Skeletal muscle tissue (tissue), 4 donors: Measurements from ENCODE around the gene PCSK6. TPM values are rescaled to one million over a fixed set of nuclear protein-coding genes. Genes with fewer than 3 reads are reported as not detected.

ENCODE experiments used
- H3K27ac ChIP-seq: one replicate; pipeline ENCODE4 v1.7.0; 2013; ENCODE audit warnings: mild to moderate bottlenecking, low read depth, low read length, inconsistent platforms
- H3K27me3 ChIP-seq, 3 donors: one replicate each; pipeline ENCODE4 v1.7.0; 2013; ENCODE audit warnings: low read length in 3 of 3; ENCODE audit not compliant: control insufficient read depth in 3 of 3, insufficient read depth in 3 of 3
- H3K36me3 ChIP-seq, 3 donors: one replicate each; pipeline ENCODE4 v1.7.0; 2013; ENCODE audit warnings: low read length in 3 of 3; ENCODE audit not compliant: control insufficient read depth in 3 of 3, insufficient read depth in 3 of 3
- H3K4me1 ChIP-seq, 3 donors: one replicate each; pipeline ENCODE4 v1.7.0; 2013; ENCODE audit warnings: low read length in 3 of 3, mild to moderate bottlenecking in 3 of 3; ENCODE audit not compliant: control insufficient read depth in 3 of 3, insufficient read depth in 3 of 3
- H3K4me3 ChIP-seq, 3 donors: one replicate each; pipeline ENCODE4 v1.7.0; 2013; ENCODE audit warnings: low read length in 3 of 3
- H3K9ac ChIP-seq, 3 donors: one replicate each; pipeline ENCODE4 v1.7.0; 2013; ENCODE audit warnings: low read length in 3 of 3, mild to moderate bottlenecking in 3 of 3, moderate library complexity in 2 of 3, low read depth in 1 of 3
- H3K9me3 ChIP-seq, 3 donors: one replicate each; pipeline ENCODE4 v1.7.0; 2013; ENCODE audit warnings: low read length in 3 of 3; ENCODE audit not compliant: control insufficient read depth in 3 of 3
- total RNA-seq: library from RNA; depleted of rRNA; stranded (reverse); fragments of >200 nt; gene quantifications from one replicate; pipeline ENCODE4 v1.2.3, GENCODE V29; 2014
- donor health status: Osteomylitis.

Gene PCSK6
- total RNA-seq, 1 donor from 2014 or later: 11.5 TPM

GRCh38 chr15:101476756-101477155, 12.8 kb downstream of the PCSK6 start:
- Histone ChIP-seq H3K27me3 (no peaks in the 10 kb centered on the region), H3K27ac (no peak overlapping the region), H3K9ac (no peak overlapping the region), H3K4me1 (peaks cover under 1 to 13% (median 10%) of the 10 kb centered on the region in 3 donors), H3K36me3 (no peaks in the 10 kb centered on the region), H3K9me3 (no peaks in the 10 kb centered on the region), H3K4me3 (no peak overlapping the region)

DNA sequence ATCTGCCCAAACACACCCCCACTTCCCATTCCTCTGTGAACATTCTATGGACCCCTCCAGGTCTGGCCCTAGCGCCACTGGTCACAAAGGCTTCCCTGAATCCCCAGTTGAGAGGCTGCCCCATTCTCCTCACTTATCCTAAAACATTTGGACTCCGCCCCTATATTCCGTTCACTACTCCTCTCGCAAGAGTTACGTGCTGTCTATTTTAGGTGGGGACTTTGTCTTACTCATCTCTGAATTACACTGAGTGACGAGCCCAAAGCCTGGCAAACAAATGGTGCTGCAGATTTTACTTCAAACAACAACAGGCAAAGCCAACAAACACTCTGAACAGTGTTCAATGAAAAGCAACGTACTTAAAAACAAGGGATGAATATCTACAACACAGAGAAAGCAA, 14.5 kb downstream of the PCSK6 start:
- no peak overlapping the region for H3K27ac ChIP-seq
- no peak overlapping the region for H3K9ac ChIP-seq
- H3K27me3 ChIP-seq: no peaks in the 10 kb centered on the region
- peaks cover 5 to 11% (median 7%) of the 10 kb centered on the region in 3 donors for H3K4me1 ChIP-seq
- no peaks in the 10 kb centered on the region for H3K36me3 ChIP-seq
- no peaks in the 10 kb centered on the region for H3K9me3 ChIP-seq
- no peak overlapping the region for H3K4me3 ChIP-seq

DNA sequence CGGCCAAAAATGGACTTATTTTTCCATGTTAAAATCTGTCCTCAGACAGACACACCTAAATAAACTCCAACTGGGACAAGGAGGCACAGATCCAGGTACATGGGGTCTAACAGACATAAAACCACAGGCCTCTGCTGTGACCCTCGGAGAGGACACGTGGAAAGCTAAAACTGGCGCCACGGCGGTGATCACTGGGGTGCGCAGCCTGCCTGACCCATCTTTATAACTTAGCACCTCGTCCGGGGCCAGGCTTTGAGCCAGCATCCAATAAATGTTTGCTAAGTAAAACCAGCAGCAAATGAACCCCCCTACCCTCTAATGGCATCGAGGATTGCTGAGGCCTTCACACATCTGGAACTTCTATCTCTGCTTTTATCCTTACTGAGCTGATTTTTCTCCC, 15.3 kb downstream of the PCSK6 start:
- Histone ChIP-seq H3K27ac (no peak overlapping the region), H3K4me1 (peaks cover 5 to 14% (median 11%) of the 10 kb centered on the region in 3 donors), H3K27me3 (no peaks in the 10 kb centered on the region), H3K36me3 (no peaks in the 10 kb centered on the region), H3K9me3 (no peaks in the 10 kb centered on the region), H3K9ac (no peak overlapping the region), H3K4me3 (no peak overlapping the region)

- no peak overlapping the region for H3K9ac ChIP-seq
- peaks cover 0 to 12% (median 5%) of the 10 kb centered on the region in 3 donors for H3K4me1 ChIP-seq
- no peaks in the 10 kb centered on the region for H3K27me3 ChIP-seq
- no peak overlapping the region for H3K4me3 ChIP-seq
- H3K27ac ChIP-seq: no peak overlapping the region
- H3K9me3 ChIP-seq: no peaks in the 10 kb centered on the region
- no peaks in the 10 kb centered on the region for H3K36me3 ChIP-seq
Observed at GRCh38 chr15:101472033-101472432, 17.5 kb downstream of the PCSK6 start.

DNA sequence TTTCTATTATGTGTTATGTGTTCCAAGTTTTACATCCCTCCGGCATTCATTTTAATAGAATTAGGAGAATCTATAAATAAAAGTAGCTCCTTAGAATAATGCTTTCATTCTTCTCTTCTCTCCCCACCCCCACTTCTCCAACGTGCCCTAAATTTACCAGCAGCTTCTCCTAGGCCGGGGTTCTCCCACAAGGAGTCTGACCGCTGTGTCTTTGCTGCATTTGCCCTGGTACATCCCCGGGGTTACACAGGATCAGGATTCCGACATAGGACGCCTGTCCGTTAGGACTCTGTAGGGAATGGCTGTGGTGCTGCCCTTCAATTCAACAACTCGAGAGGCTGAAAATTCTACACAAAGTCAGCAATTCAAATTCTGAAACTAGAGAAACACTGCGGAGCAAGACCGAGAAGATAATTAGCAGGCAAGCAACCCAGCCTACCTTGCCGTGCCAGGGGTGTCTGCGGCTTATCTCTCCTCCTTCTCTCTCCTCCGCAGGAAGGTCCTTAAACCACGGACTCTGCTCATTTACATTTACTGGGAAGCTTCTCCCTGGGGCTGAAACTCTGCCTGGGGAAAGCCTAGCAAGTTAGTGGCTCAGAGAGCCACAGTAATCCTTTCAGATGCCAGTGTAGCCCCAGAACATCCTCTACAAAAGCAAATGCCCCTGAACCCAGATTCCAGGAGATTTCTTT, 18.8 kb downstream of the PCSK6 start:
- H3K36me3 ChIP-seq: no peaks in the 10 kb centered on the region
- no peak overlapping the region for H3K4me3 ChIP-seq
- peaks cover 0 to 12% (median 5%) of the 10 kb centered on the region in 3 donors for H3K4me1 ChIP-seq
- peaks cover 0 to 3% (median 3%) of the 10 kb centered on the region in 3 donors for H3K9me3 ChIP-seq
- no peaks in the 10 kb centered on the region for H3K27me3 ChIP-seq
- H3K27ac ChIP-seq: peak overlapping the region; percentile 59
- no peak overlapping the region for H3K9ac ChIP-seq

GRCh38 chr15:101469520-101470288, 19.8 kb downstream of the PCSK6 start:
- H3K9me3 ChIP-seq: peaks cover 0 to 3% (median 3%) of the 10 kb centered on the region in 3 donors
- H3K4me1 ChIP-seq: peaks cover 0 to 12% (median 5%) of the 10 kb centered on the region in 3 donors
- H3K36me3 ChIP-seq: no peaks in the 10 kb centered on the region
- peak overlapping the region; percentile 26 to 74 (median 66) for H3K9ac ChIP-seq
- peak overlapping the region; percentile 9 to 56 (median 24) for H3K4me3 ChIP-seq
- H3K27me3 ChIP-seq: no peaks in the 10 kb centered on the region
- peak overlapping the region; percentile 59 for H3K27ac ChIP-seq

DNA sequence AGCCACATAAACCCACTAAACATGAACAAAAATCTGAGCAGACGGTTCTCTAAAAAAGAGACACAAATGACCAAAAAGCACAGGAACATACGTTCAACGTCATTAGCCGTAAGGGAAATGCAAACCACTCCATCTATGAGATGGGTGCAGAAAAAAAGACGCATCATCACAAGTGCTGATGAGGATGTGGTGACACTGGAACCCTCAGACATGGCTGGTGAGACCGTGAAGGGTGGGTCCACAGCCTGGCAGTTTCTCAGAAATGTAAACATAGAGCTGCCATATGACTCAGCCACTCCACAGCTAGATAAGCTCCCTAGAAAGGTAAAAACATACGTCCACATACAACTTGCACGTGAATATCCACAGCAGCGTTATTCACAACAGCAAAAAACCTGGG, 23.3 kb downstream of the PCSK6 start:
- H3K9me3 ChIP-seq: peaks cover 0 to 3% (median 3%) of the 10 kb centered on the region in 3 donors
- H3K27ac ChIP-seq: no peak overlapping the region
- H3K4me3 ChIP-seq: no peak overlapping the region
- H3K27me3 ChIP-seq: no peaks in the 10 kb centered on the region
- no peaks in the 10 kb centered on the region for H3K36me3 ChIP-seq
- H3K4me1 ChIP-seq: peaks cover 0 to 14% (median 7%) of the 10 kb centered on the region in 3 donors
- H3K9ac ChIP-seq: no peak overlapping the region

GRCh38 chr15:101464999-101465669, 24.4 kb downstream of the PCSK6 start:
- H3K9me3 ChIP-seq: peaks cover 0 to 3% (median 3%) of the 10 kb centered on the region in 3 donors
- no peaks in the 10 kb centered on the region for H3K27me3 ChIP-seq
- H3K9ac ChIP-seq: no peak overlapping the region
- no peak overlapping the region for H3K4me3 ChIP-seq
- H3K4me1 ChIP-seq: peaks cover 0 to 14% (median 3%) of the 10 kb centered on the region in 3 donors
- H3K27ac ChIP-seq: no peak overlapping the region
- H3K36me3 ChIP-seq: no peaks in the 10 kb centered on the region

GRCh38 chr15:101464256-101464998, 25.1 kb downstream of the PCSK6 start:
- H3K9me3 ChIP-seq: peaks cover 0 to 3% (median 3%) of the 10 kb centered on the region in 3 donors
- peaks cover 0 to 7% (median 3%) of the 10 kb centered on the region in 3 donors for H3K4me1 ChIP-seq
- no peak overlapping the region for H3K27ac ChIP-seq
- no peak overlapping the region for H3K9ac ChIP-seq
- H3K36me3 ChIP-seq: no peaks in the 10 kb centered on the region
- H3K4me3 ChIP-seq: no peak overlapping the region
- no peaks in the 10 kb centered on the region for H3K27me3 ChIP-seq
